HG02852 (cell line): ENCODE measurements around the gene SNAP47.

Experiments
- ATAC-seq: cut with Tn5 transposase; IDR thresholded peaks from one replicate; pipeline ENCODE4 v1.9.1; 2021; ENCODE audit warnings: mild to moderate bottlenecking, moderate library complexity; ENCODE audit not compliant: unreplicated experiment

SNAP47 gene

DNA sequence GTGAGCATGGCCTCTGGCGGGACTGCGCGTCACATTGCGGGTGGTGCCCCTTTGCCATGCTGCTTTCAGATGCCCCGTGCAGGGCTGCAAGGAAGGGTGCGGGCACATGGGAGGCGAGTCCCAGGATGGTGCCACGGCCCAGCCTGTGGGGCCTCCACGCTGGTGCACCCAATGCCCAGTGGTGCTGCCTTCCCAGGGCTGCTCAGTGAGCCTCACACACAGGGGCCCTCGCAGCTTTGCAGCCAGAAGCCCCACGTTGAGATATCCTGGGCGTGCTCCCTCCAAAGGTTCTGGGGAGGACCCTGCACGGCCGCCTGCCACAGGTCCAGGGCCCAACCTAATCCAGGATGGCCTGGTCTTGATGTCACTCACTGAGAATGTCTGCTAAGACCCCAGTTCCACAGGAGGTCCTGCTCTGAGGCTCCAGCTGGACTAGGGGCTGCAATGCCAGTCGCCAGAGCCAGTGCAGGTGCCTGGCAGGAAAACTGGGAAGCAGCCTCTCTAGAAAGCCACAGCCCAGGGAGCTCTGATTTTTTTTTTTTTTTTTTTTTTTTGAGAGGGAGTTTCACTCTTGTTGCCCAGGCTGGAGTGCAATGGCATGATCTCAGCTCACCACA, 46.2 kb downstream of the SNAP47 start:
- ATAC-seq = no peak

DNA sequence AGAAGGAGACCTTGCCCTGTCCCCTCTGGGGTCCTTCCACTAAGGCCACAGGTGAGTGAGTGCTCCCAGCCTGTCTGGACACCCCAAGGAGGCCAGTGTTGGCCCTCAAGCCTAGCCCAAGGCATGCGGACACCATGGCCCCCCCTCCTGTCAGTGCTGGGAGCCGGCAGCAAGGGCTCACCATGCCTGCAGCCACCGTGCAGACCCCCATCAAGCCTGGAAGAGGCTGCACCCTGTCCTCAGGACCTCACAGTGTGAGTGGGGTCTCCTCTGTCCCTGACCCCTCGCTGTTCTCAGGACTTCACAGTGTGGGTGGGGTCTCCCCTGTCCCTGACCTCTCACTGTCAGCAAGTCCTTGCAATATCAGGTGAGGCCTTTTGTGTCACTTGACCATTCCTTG, 47.0 kb downstream of the SNAP47 start:
- ATAC-seq = no peak

DNA sequence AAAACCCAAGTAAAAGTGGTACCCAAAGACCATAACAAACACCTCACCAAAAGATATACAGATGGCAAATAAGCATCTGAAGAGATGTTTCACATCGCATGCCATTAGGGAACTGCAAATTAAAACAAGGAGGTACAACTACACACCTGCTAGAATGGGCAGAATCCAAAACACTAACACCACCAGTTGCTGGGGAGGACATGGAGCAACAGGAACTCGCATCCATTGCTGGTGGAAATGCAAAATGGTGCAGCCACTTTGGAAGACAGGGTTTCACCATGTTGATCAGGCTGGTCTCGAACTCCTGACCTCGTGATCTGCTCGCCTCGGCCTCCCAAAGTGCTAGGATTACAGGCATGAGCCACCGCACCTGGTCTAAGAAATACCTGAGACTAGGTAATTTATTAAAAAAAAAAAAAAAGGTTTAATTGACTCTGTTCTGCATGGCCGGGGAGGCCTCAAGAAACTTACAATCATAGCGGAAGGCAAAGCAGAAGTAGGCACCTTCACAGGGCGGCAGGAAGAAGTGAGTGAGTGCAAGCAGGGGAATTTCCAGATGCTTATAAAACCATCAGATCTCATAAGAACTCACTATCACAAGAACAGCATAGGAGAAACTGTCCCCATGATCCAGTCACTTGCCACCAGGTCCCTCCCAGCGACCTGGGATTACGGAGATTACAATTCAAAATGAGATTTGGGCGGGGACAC, 50.0 kb downstream of the SNAP47 start:
- no peak for ATAC-seq

DNA sequence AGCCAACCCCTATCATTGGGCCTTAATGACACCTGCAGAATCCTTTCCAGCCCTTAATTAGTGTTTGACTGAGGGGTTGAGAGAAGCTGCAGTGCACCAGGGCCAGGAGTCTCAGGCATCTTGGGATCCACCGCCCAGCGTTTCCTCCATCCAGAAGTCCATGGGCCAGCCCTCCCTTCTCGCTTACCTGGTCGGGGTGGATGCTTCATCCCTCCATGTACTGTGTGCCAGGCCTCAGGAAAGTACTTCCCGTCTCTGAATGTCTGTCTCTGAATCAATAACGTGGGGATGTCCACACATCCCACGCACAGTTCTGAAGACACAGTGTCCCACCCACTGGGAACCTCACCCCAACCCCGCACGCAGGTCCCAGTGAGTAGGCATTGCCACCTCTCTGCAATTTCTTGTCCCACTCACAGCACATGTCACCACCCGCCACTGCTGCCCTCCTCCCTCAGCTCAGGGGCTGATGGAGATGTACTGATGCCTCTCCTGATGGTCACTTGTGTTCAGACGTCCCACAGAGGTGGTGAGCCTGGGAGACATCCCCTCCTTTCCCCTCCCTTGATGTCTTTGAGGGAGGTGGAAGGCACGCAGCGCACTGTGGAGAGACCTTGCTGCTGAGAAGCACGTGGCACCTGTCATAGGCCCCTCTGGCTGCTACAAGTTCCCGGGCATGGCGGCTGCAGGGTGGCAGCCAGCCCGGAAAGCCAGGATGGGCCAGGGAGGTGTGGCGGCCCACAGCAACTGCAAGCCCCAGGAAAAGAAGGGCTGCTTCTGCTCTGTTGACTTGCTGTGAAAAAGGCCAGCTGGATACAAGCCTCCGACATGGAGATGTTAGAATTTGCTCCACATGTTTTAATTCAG, 50.8 kb downstream of the SNAP47 start:
- ATAC-seq = no peak

DNA sequence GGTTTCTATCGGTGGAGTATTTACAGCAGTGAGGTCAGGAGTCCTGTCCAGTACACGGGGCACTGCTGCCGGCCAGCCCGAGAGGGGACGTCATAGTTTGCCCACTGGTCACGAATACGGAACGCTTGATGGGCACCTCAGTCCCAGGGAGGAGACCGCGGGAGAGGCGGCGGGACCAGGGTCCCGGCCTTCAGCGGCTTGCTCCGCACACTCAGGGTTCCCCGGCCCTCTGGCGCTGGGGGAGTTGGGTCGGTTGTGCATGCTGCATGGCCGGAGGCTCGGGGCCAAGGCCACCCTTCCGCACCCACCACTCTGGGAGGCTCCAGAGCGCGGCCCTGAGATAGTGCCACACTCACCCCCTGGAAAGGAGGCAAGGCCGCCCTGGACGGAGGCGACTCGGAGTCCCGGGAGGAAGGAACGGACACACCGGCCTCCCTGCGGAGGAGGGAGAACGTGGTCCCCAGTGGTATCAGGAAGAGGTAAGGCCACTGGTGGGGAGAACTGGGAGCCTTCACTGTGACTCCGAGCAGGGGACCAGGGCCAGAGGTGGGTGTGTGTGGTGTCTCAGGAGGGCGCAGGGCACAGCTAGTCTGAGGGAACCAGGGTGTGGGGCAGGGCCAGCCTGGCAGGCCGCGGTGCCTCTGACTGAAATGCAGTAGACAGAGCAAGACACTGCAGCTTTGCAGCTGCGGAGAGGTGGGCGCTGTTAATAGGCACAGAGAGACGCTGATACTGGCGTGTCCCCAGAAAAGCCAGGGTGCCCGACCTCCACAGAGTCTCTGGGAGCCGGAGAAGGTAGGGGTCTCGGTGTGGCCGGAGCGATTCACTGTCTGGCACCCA, 51.7 kb downstream of the SNAP47 start:
- peak; percentile 1 for ATAC-seq

DNA sequence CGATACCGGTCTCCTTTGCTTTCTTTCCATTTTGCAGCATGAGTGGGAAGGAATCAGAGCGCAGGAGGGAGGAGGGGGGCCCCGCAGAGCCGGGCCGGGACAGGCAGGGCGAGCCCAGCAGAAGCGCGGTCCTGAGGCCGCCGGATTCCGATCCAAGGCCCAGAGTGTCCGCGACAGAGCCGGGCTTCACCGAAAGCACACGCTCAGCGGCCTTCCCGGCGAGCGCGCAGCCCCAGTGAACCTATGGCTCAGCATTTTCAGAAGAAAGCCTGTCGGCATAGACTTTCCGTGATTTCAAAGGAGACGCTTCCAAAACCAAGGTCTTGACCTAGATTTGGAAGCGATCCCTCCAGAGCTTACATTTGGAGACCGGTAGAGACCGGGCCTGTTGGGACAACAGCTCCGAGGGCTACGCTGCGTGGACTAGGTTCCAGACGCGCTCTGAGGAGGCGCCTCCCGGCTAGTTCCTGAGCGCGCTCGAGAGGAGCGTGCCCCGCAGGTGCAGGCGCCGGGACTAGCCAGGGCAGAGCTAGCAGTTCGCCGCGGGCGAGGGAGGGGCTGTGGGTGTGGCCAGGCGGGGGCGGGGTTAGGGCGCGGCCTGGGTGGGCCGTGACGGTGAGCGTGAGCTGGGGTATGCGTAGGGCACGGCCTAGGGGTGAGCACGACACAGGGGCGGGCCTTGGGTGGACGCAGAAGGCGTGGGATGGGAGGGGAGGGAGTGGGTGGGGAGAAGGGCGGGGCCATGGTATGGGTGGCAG, 52.5 kb downstream of the SNAP47 start:
- ATAC-seq = peak; percentile 85

DNA sequence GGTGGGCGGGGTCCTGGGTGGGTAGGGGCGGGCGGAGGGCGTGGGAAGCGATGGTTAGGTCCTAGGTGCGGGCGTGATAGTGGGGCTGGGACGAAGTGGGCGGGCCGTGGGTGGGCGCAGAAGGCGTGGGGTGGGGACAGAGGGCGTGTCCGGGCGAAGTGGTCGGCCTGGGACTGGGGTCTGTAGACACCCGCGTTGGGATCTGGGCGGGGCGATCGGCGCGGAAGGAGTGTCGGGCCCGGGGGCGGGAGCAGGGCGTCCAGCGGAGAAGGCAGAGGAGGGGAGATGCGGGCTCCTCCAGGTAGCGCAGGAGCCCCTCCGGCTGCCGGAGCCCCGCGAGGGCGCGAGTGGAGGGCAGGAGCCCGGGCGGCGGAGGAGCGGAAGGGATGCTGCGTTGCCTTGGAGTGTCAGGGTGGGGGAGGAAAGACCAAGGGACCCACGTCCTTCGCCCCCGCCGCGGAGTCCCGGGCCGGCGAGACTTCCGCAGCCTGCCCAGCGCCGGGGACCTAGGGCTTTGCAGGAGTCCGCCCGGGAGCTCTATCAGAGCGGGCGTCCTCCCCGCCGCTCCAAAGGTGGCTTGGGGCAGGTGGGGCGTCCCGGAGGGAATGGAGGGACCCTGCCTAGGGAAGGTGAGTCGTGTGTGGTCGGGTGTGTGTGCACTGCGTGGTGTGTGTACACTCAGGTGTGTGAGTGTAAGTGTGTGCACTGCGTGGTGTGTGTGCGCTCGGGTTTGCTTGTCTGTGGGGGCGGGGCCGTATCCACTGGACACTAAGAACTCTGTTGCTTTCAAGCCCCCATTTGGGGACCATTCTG, 53.2 kb downstream of the SNAP47 start:
- ATAC-seq = peak; percentile 58

DNA sequence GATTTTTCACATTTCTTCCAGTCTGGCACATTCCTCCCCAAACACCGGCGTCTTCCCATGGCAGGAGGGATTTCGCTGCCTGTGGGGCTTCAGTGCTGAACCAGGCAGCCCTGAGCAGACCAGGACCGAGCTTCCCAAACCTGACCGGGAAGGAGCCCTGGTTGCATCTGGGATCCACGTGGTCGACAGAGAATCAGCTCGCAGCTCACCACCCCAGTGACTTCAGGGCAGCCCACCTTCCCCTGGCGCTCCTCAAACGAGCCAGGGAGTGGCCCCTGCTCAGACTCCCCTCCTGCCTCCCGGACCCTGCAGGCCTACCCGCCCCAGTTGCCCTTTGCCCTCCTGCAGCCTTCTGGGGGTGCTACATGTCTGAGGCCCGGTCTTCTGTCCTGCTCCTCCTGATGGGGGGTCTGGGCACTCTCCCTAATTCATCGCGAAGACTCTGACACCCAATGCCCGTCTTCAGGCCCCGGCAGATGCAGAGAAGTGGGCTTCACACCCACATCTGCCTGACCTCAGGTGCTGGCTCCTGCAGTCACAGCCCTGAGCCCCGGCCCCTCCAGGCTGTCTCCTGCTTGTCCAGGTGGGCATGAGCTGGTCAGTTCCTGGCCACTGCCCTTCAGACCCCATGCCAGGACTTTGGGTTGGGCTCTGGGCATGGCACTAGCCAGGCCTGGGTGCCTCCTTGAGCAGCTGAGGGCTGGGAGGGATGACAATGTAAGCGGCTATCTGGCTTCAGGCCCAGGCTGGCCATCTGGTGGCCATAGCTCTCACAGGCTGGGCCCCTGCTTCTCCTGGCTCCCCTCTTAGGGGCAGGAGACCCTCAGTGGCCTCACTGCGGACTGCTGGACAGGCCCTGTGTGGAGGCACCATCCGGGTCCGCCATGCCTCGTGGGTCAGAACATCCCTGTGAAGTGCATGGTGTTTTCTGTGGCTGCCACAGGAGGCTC, 54.1 kb downstream of the SNAP47 start:
- ATAC-seq = no peak

DNA sequence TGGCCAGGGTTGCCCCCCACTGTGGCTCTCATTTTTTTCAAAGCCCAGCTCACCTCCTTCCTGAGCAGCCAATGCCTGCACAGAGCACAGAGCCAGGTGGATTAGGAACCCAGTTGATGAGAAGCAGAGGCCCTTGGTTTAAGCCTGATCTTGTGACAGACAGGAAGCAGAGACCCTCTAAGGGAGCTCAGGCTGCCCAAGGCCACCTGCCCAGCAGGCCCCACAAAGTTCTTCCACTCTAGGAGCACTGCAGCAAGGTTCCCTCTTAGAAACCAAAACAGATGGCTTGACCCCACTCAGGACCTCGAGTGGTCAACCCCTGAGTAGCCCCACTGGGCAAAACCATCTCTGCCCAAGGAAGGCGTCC, 54.8 kb downstream of the SNAP47 start:
- no peak for ATAC-seq

DNA sequence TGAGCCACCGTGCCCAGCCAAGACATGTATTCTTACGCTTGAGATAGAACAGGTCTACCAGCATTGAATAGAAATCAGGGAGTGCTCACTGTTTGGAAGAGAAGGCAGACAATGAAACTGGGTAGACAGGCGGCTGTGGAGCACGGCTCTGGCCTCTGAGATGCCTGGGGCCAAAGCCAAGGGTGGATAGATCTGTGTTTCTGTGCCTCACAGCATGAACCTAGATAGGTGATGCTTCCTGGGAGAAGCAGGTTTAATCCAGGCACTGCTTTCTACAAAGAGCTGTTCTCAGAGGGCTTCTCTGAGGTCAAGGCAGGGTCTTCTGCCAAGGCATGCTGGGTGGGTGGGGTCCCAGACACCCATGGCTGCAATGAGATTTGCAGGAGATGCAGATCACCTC, 55.6 kb downstream of the SNAP47 start:
- ATAC-seq = no peak

DNA sequence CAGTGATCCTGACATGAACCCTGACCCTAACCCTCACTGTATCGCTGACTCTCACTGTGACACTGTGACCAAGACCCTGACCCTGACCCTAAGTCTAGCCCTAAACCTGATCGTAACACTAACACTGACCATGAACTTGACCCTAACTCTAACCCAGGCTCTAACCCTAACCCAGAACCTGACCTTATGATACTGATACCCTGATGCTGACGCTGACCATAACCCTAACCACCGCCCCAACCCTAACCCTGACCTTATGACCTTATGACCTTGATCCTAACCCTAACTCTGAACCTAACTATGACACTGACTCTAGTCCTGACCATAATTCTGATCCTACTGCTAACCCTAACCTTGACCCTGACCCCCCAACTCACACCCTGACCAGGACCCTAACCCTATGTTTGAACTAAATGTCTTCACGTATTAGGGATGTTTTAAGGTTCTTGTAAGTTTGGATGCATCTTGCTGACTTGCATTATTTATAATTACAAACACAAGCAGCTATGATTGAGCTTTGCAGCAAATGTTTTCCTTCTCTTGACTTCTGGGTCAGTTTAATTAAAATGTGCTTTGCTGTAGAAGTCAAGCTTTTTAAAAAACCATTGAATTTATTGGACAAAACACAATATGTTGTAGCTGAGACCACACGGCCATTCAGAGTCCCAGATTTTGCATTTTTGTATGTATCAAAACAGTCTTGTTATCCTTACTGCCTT, 56.3 kb downstream of the SNAP47 start:
- ATAC-seq = no peak

DNA sequence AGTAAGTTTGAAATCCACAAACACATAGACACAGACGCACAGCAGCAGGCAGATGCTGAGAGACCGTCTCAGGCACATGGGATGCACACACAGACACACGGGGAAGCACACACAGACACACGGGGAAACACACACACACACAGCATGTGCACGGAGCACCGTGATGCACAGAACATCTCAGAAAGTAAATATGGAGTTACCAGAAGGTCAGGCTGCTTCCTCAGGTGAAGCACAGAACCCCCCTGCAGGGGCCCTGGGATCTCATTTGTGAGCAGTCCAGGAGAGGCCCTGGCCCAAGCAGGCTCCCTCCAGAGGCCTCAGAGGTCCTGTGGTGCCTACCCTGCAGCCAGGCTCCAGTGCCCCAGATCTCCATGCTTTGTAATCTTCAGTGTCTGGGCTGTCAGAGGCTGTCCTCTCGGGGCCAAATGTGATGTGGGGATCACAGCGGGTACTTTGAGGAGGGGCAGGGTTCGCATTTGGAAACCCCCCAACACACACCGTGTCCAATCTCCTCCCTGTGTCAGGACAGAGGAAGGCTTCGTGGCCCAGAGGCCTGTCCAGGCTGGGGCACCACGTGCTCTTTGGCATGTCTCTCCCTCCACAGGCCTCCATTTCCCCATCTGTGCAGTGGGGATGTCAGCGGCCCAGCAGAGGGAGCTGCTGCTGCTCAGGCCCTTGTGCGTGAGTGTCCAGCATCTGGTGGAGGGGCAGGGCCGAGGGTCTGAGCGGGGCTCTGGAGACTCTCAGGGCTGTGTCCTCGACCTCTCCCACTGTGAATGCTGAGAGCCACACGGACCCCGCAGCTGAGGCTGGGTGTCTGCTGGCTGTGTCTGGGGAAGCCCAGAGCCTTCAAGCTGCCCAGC, 57.2 kb downstream of the SNAP47 start:
- no peak for ATAC-seq

DNA sequence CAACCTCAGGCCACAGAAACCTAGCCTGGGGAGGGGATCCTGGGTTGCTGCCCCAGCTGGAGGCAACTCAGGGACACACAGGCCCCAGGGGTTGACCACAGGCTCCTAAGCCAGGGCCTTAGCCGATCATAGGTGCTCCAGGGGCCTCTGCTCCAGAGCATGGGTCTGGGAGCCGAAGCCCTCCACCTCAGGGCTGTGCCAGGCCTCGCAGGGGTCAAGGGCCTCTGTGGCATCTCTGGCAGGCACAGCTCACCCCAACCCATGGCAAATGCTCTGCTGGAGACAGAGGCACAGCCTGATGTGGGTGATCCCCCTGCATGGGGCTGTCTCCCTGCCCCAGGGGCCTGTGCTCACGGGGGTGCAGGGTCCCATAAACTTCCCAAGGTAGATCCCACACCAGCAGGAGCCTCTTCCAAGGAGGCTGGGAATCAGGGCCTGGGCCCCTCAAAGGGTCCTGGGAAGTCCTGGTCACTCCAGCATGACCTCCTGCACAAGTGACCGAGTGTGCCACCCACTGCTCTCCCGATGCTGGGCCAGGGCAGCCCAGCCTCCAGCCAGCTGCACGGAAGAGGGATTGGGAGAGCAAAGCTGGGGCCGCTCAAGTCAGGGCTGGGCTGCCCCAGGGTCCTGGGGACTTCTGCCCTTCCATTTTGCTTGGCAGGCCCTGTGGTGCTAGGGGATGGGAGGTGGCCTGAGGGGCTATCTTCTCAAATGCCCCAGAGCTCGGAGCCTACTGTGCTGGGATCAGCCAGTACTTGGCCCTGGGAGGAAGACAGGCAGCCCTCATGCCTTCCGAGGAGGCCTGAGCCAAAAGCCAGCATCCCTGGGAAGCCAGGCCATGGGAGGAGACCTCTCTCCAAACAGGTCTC, 58.1 kb downstream of the SNAP47 start:
- no peak for ATAC-seq

DNA sequence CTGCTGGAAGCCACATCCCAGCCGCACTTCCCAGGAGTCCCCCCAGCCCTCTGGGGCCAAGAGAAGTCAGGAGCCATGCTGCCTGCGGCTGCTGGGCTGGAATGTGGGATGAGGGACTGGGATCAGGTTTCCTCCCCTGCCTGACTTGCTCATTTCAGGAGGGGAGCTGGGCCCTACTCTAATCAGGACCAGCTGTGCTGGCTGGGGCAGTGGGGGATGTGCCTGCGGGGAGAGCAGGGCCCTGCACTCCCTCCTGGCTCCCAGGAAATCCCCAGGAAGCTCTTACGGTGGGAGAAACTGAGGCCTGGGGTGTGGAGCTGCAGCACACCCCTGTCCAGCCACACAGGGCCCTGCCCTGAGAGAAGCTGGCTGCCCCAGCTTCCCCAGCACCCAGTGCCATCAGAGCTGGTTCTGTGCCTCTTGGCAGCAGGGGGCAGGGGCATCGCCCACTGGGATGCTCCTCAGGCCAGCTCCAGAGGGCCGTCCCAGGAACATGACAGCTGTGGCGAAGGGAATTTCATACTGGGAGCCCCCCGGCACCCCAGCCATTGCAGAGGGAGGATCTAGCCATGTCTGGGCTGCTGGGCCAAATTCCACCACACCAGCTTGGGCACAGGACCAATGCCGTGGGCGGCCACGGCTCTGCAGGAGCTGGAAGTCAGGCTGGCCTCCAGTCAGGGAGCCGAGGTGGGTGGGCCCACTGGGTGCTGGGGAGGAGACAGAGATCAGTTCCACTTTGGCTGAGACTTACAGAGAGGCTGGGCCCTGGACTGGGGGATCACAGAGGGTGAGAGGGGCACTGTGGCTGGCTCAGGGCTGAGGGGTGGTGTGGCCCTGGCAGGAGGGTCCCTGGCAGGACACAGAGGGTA, 58.9 kb downstream of the SNAP47 start:
- no peak for ATAC-seq

DNA sequence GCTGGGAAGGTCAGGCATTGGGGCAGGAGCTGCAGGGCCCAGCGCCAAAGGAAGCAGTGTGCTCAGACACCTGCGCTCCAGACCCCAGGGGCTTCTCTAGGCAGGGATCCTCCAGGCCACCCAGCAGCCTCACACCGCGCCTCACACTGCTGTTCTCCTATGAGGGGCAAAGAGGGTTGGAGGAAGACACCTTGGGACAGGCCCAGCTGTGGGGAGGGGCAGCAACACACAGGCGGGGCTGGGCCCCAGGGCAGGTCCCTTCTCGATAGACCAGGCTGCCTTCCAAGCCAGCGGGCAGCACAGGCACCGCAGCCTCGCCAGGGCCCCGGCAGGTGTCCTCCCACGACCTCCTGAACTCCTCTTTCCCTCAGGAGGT, 59.6 kb downstream of the SNAP47 start:
- ATAC-seq = no peak
